ENCODE measurements around the gene BTBD9.

The BTBD9 gene

DNA sequence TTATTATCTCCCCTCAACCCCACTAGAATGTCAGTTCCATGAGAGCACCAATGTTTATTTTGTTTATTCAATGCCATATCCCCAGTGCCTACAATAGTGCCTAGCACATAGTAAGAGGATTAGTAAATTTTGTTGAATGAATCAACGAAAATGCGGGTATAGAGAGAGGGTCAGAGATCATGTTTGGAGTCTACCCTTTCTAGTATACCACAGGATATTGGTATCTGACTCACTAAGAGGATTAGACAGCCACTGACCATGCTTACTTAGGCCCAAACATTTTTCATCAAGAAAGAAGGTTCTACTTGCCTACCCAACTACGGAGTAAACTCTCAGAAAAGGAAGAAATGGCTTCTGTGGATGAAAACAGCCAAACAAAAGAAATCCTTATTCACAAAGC is 356.8 kb downstream of the BTBD9 start (continued):
- TF ChIP-seq, protein P1, sequence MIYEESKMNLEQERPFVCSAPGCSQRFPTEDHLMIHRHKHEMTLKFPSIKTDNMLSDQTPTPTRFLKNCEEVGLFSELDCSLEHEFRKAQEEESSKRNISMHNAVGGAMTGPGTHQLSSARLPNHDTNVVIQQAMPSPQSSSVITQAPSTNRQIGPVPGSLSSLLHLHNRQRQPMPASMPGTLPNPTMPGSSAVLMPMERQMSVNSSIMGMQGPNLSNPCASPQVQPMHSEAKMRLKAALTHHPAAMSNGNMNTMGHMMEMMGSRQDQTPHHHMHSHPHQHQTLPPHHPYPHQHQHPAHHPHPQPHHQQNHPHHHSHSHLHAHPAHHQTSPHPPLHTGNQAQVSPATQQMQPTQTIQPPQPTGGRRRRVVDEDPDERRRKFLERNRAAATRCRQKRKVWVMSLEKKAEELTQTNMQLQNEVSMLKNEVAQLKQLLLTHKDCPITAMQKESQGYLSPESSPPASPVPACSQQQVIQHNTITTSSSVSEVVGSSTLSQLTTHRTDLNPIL (CRISPR knock-in tag; IDR thresholded peaks at IDR 0.05; ENCODE audit: low read depth), result no peak
- TF ChIP-seq ZNF70 (CRISPR knock-in tag; IDR thresholded peaks at IDR 0.05), result no peak
- no peak for TF ChIP-seq OSR1 (CRISPR knock-in tag; IDR thresholded peaks at IDR 0.05)

DNA sequence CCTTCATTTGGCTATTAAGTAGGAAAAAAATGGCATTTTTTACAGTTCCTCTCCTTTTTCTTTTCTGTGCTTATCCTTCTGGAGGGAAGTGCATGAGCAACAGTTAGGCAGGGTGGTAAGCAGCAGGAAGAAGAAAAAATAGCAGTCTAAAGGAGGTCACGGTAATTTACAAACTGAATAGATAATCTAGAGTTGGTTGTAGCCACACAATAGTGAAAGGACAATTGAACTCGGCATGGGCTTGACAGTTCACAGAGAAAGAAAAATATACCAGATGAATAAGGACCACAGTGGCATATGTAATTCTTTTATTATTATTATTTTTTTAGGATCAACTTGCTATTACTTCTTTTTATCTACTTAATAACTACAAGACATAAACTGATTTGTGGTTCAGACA is 358.6 kb downstream of the BTBD9 start:
- no peak; the same call in 2 of the 3 replicates for ATAC-seq
- TF ChIP-seq ESRRG (CRISPR knock-in tag; IDR thresholded peaks at IDR 0.05) (no peak), TCF4 (CRISPR knock-in tag; IDR thresholded peaks at IDR 0.05; ENCODE audit: borderline replicate concordance) (no peak), TOX (CRISPR knock-in tag; IDR thresholded peaks at IDR 0.05; ENCODE audit: borderline replicate concordance) (no peak), BACH2 (CRISPR knock-in tag; IDR thresholded peaks at IDR 0.05; ENCODE audit: borderline replicate concordance) (no peak), ZNF8 (CRISPR knock-in tag; IDR thresholded peaks at IDR 0.05) (no peak)
- TF ChIP-seq, protein P2, sequence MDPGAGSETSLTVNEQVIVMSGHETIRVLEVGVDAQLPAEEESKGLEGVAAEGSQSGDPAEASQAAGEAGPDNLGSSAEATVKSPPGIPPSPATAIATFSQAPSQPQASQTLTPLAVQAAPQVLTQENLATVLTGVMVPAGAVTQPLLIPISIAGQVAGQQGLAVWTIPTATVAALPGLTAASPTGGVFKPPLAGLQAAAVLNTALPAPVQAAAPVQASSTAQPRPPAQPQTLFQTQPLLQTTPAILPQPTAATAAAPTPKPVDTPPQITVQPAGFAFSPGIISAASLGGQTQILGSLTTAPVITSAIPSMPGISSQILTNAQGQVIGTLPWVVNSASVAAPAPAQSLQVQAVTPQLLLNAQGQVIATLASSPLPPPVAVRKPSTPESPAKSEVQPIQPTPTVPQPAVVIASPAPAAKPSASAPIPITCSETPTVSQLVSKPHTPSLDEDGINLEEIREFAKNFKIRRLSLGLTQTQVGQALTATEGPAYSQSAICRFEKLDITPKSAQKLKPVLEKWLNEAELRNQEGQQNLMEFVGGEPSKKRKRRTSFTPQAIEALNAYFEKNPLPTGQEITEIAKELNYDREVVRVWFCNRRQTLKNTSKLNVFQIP (CRISPR knock-in tag; IDR thresholded peaks at IDR 0.05; ENCODE audit: borderline replicate concordance, low read depth), result no peak

DNA sequence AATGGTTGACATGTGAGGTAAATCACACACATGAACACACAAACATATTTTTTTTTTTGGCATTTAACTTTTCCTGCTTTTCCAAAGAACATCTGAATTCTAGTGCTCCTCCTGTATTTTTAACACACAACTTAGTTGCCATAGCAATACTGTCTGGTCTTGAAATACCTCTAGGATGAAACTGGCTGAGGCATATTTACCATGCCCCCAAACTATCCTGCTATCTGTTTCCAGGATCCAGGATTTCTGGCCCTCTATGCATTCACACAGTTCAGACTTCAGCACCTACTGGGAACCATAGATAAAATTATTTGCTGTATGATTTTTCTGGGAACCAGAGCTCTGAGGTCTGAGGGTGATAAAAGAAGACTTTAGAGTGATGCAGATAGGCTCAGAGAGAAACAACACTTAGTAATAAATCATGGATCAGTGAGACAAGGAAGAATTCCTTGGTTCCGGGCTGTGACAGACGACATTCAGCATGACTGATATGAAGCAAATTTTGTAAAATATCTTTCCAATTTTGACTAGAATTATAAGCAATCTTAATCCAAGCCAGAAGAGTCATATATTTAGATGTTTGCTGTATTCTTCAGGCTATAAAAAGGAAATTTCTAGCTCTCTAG is 359.7 kb downstream of the BTBD9 start:
- ATAC-seq, result peak; percentile 78
- no peak for TF ChIP-seq ZFP30 (CRISPR knock-in tag; IDR thresholded peaks at IDR 0.05)
- TF ChIP-seq, protein P3, sequence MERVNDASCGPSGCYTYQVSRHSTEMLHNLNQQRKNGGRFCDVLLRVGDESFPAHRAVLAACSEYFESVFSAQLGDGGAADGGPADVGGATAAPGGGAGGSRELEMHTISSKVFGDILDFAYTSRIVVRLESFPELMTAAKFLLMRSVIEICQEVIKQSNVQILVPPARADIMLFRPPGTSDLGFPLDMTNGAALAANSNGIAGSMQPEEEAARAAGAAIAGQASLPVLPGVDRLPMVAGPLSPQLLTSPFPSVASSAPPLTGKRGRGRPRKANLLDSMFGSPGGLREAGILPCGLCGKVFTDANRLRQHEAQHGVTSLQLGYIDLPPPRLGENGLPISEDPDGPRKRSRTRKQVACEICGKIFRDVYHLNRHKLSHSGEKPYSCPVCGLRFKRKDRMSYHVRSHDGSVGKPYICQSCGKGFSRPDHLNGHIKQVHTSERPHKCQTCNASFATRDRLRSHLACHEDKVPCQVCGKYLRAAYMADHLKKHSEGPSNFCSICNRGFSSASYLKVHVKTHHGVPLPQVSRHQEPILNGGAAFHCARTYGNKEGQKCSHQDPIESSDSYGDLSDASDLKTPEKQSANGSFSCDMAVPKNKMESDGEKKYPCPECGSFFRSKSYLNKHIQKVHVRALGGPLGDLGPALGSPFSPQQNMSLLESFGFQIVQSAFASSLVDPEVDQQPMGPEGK (CRISPR knock-in tag; IDR thresholded peaks at IDR 0.05; ENCODE audit: borderline replicate concordance), result no peak
- no peak for TF ChIP-seq PPARA (CRISPR knock-in tag; IDR thresholded peaks at IDR 0.05; ENCODE audit: borderline replicate concordance)
- TF ChIP-seq, protein P4, sequence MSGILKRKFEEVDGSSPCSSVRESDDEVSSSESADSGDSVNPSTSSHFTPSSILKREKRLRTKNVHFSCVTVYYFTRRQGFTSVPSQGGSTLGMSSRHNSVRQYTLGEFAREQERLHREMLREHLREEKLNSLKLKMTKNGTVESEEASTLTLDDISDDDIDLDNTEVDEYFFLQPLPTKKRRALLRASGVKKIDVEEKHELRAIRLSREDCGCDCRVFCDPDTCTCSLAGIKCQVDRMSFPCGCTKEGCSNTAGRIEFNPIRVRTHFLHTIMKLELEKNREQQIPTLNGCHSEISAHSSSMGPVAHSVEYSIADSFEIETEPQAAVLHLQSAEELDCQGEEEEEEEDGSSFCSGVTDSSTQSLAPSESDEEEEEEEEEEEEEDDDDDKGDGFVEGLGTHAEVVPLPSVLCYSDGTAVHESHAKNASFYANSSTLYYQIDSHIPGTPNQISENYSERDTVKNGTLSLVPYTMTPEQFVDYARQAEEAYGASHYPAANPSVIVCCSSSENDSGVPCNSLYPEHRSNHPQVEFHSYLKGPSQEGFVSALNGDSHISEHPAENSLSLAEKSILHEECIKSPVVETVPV (CRISPR knock-in tag; IDR thresholded peaks at IDR 0.05), result no peak
- TF ChIP-seq, protein P1 (CRISPR knock-in tag; IDR thresholded peaks at IDR 0.05; ENCODE audit: low read depth), result no peak
- no peak for TF ChIP-seq ZC3H10 (CRISPR knock-in tag; IDR thresholded peaks at IDR 0.05)
- TF ChIP-seq SNAI2 (CRISPR knock-in tag; IDR thresholded peaks at IDR 0.05), result no peak
- no peak for TF ChIP-seq TCF4 (CRISPR knock-in tag; IDR thresholded peaks at IDR 0.05; ENCODE audit: borderline replicate concordance)
- TF ChIP-seq ZNF565 (CRISPR knock-in tag; conservative IDR thresholded peaks at IDR 0.05; ENCODE audit: low read depth), result no peak

DNA sequence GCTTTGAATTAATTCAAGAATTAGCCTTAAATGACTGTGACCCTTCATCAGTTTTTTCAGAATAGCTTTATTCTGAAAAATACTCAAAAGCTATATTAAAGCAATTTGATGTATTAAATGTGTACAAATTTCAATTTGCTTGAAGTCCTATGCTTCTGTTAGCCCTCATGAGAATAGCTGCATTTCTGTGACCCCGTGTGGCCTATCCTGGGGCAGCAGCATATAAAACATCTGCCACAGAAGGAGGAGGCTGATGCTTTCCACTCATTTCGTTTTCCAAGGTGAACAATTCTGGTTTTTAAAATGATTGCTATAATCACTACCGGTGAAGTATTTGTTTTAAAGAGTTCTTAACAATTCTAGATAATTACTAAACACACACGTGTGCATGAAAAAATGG is 360.3 kb downstream of the BTBD9 start:
- TF ChIP-seq RARB (CRISPR knock-in tag; IDR thresholded peaks at IDR 0.05), result no peak
- no peak for TF ChIP-seq TCF4 (CRISPR knock-in tag; IDR thresholded peaks at IDR 0.05; ENCODE audit: borderline replicate concordance)
- no peak for TF ChIP-seq SNAI2 (CRISPR knock-in tag; IDR thresholded peaks at IDR 0.05)
- TF ChIP-seq, protein P2 (CRISPR knock-in tag; IDR thresholded peaks at IDR 0.05; ENCODE audit: borderline replicate concordance, low read depth), result no peak
- TF ChIP-seq ISL1 (CRISPR knock-in tag; IDR thresholded peaks at IDR 0.05), result no peak
- peak; percentile 85 for ATAC-seq
